Fibroblast of the aortic adventitia (primary cell): ENCODE measurements around the gene YKT6. TPM values are rescaled to one million over a fixed set of nuclear protein-coding genes. Genes with fewer than 3 reads are reported as not detected.

Source experiments
- DNase-seq: peaks from one replicate; pipeline ENCODE4 v3.0.0-alpha.2; 2010; ENCODE audit warnings: low read depth
- H3K4me3 ChIP-seq: 2 replicates; pipeline ENCODE4 v1.5.1; 2011; ENCODE audit warnings: low read depth, mild to moderate bottlenecking, control low read depth, low read length, moderate library complexity
- CTCF ChIP-seq: IDR thresholded peaks from 2 replicates; pipeline ENCODE4 v1.5.1; 2011; ENCODE audit warnings: mild to moderate bottlenecking, low read length, control low read depth, inconsistent platforms; ENCODE audit not compliant: insufficient read depth
- total RNA-seq: library from RNA; depleted of rRNA; stranded (reverse); fragments of >200 nt; gene quantifications from 2 replicates; pipeline ENCODE4 v1.2.3, GENCODE V29; 2012; ENCODE audit warnings: low replicate concordance

YKT6 gene
- total RNA-seq, 1 donor: 99.4 TPM

GRCh38 chr7:44156453-44157010 is 44.2 kb upstream of the YKT6 start:
- no peak for TF ChIP-seq CTCF
- H3K4me3 ChIP-seq: no peak overlapping the region
- DNase-seq: no peak

GRCh38 chr7:44157116-44158080 is 43.4 kb upstream of the YKT6 start:
- TF ChIP-seq CTCF: no peak
- DNase-seq: no peak
- no peak overlapping the region for H3K4me3 ChIP-seq

- DNase-seq: no peak
- no peak overlapping the region for H3K4me3 ChIP-seq
- no peak for TF ChIP-seq CTCF
Observed at GRCh38 chr7:44158096-44158872, 42.5 kb upstream of the YKT6 start.

- DNase-seq: no peak
- H3K4me3 ChIP-seq: no peak overlapping the region
- TF ChIP-seq CTCF: no peak
Observed at GRCh38 chr7:44158873-44159631, 41.7 kb upstream of the YKT6 start.

- H3K4me3 ChIP-seq: no peak overlapping the region
- TF ChIP-seq CTCF: no peak
- no peak for DNase-seq
Observed at GRCh38 chr7:44159824-44160630, 40.8 kb upstream of the YKT6 start.
